Endothelial cell of umbilical vein (primary cell): Measurements from ENCODE around the gene ANKK1. TPM values are rescaled to one million over a fixed set of nuclear protein-coding genes. Genes with fewer than 3 reads are reported as not detected.

Experiments
- BruUV-seq: library from RNA; stranded (reverse); fragments of 400-500 nt; replicated peaks from 2 replicates; lab custom pipeline; 2021; lab: Mats Ljungman, UMichigan
- CTCF ChIA-PET: fragments of 300-600, 350-600 bp; sonication (Branson Sonifier 250); formaldehyde crosslinking; loops from one replicate; lab custom pipeline; 2021; ENCODE audit warnings: antibody characterized with exemption, inconsistent platforms; lab: Charles Lee
- POLR2A ChIA-PET: fragments of 300-600, 350-600 bp; sonication (Branson Sonifier 250); formaldehyde crosslinking; loops from one replicate; lab custom pipeline; 2021; ENCODE audit warnings: antibody characterized with exemption, inconsistent platforms; lab: Charles Lee
- DNase-seq: peaks from one replicate; pipeline ENCODE4 v3.0.0-alpha.2; 2011; ENCODE audit warnings: low read depth, low spot score
- FAIRE-seq: peaks from 2 replicates; lab custom pipeline; 2011; peaks lifted over from hg19 to GRCh38; lab: Jason Lieb, UNC
- H2AFZ ChIP-seq: 2 replicates; pipeline ENCODE4 v1.6.0; 2012; ENCODE audit warnings: low read depth, low read length, control low read depth, inconsistent platforms
- H3K27ac ChIP-seq: 2 replicates; pipeline ENCODE4 v1.5.1; 2011; ENCODE audit warnings: low read depth, mild to moderate bottlenecking, control low read depth, low read length, moderate library complexity; ENCODE audit not compliant: insufficient read depth
- H3K27me3 ChIP-seq, 2 experiments: 2 replicates each; pipeline versions ENCODE4 v1.6.0 to v1.6.1; 2011; ENCODE audit warnings: low read length in 2 of 2, mixed read lengths in 1 of 2; ENCODE audit not compliant: control insufficient read depth in 2 of 2, insufficient read depth in 2 of 2
- H3K36me3 ChIP-seq, 2 experiments: 2 replicates in 1 of 2; 3 replicates in 1 of 2; pipeline ENCODE4 v1.5.1; 2011; ENCODE audit warnings: low read length in 2 of 2, mild to moderate bottlenecking in 1 of 2, moderate library complexity in 1 of 2; ENCODE audit not compliant: control insufficient read depth in 2 of 2, insufficient read depth in 2 of 2; ENCODE audit errors: extremely low read depth in 1 of 2
- H3K4me1 ChIP-seq: 3 replicates; pipeline ENCODE4 v1.5.1; 2011; ENCODE audit warnings: mild to moderate bottlenecking, low read length; ENCODE audit not compliant: control insufficient read depth, insufficient read depth; ENCODE audit errors: extremely low read depth
- H3K4me2 ChIP-seq: 2 replicates; pipeline ENCODE4 v1.6.1; 2011; ENCODE audit warnings: low read length, control low read depth, mixed read lengths; ENCODE audit not compliant: insufficient read depth
- H3K4me3 ChIP-seq, 3 experiments: fragments of 200-600 bp in 1 of 3; sonication (generic), shearing (Covaris generic) in 1 of 3; replicated peaks in 1 of 3; 2 replicates each; pipeline ENCODE4 v1.5.1; 2011 to 2016; ENCODE audit warnings: control low read depth in 3 of 3, low read length in 3 of 3, mild to moderate bottlenecking in 2 of 3, inconsistent platforms in 1 of 3, low read depth in 1 of 3, moderate library complexity in 1 of 3; ENCODE audit not compliant: insufficient read depth in 1 of 3
- H3K79me2 ChIP-seq: 2 replicates; pipeline ENCODE4 v1.6.0; 2012; ENCODE audit warnings: low read length, inconsistent platforms; ENCODE audit not compliant: control insufficient read depth, insufficient read depth
- H3K9ac ChIP-seq: replicated peaks from 2 replicates; pipeline ENCODE3; 2011; ENCODE audit warnings: low read length, control low read depth; ENCODE audit not compliant: insufficient read depth; ENCODE audit errors: extremely low read depth
- H3K9me1 ChIP-seq: replicated peaks from 3 replicates; pipeline ENCODE4 v1.6.0; 2011; ENCODE audit warnings: mild to moderate bottlenecking, low read length; ENCODE audit not compliant: control insufficient read depth, insufficient read depth; ENCODE audit errors: extremely low read depth
- H3K9me3 ChIP-seq: replicated peaks from 2 replicates; pipeline ENCODE4 v1.5.1; 2012; ENCODE audit warnings: low read length, inconsistent platforms; ENCODE audit not compliant: control insufficient read depth, insufficient read depth
- H4K20me1 ChIP-seq: replicated peaks from 2 replicates; pipeline ENCODE3; 2011; ENCODE audit warnings: mild to moderate bottlenecking, low read length; ENCODE audit not compliant: control insufficient read depth, insufficient read depth; ENCODE audit errors: extremely low read depth
- EZH2 ChIP-seq: IDR thresholded peaks from 2 replicates; pipeline ENCODE4 v1.6.1; 2012; ENCODE audit warnings: borderline replicate concordance, low read depth, mild to moderate bottlenecking, moderate library complexity, low read length, inconsistent platforms; ENCODE audit not compliant: severe bottlenecking
- FOS ChIP-seq: IDR thresholded peaks from 2 replicates; pipeline ENCODE4 v1.6.1; 2011; ENCODE audit warnings: mild to moderate bottlenecking, low read length, moderate library complexity, borderline replicate concordance; ENCODE audit not compliant: insufficient read depth
- GATA2 ChIP-seq: IDR thresholded peaks from 2 replicates; pipeline ENCODE4 v1.7.0; 2011; ENCODE audit warnings: low read depth, mild to moderate bottlenecking, moderate library complexity, mixed read lengths, low read length; ENCODE audit not compliant: insufficient read length, insufficient read depth
- JUN ChIP-seq: IDR thresholded peaks from 2 replicates; pipeline ENCODE4 v1.6.1; 2011; ENCODE audit warnings: borderline replicate concordance, low read depth; ENCODE audit not compliant: insufficient read length, insufficient read depth
- MYC ChIP-seq: IDR thresholded peaks from one replicate; pipeline ENCODE4 v1.6.1; 2011; ENCODE audit warnings: mild to moderate bottlenecking, low read depth, low read length
- POLR2A ChIP-seq: IDR thresholded peaks from 2 replicates; pipeline ENCODE4 v1.6.1; 2012; ENCODE audit warnings: low read depth, mild to moderate bottlenecking, control low read depth, low read length
- POLR2AphosphoS5 ChIP-seq: IDR thresholded peaks from 2 replicates; pipeline ENCODE4 v1.6.1; 2012; ENCODE audit warnings: low read depth, mild to moderate bottlenecking, control low read depth, low read length, moderate library complexity; ENCODE audit not compliant: insufficient read depth
- dilution Hi-C: fragments of 300-500 bp; cut with MboI; formaldehyde crosslinking; loops from one replicate; pipeline ENCODE4 v1.15.0; 2019; ENCODE audit warnings: low sequenced_read_pairs; ENCODE audit not compliant: extremely low pct_ligation_motif_present
- intact Hi-C: fragments of 100-400 bp; cut with micrococcal nuclease; formaldehyde crosslinking; loops from one replicate; pipeline ENCODE4 v1.10.0; 2022
- polyA plus RNA-seq, 4 experiments: library from polyadenylated mRNA; depleted of rRNA in 3 of 4; stranded (reverse) in 3 of 4; unstranded in 1 of 4; fragments of >200 nt; gene quantifications; 2 replicates each; pipeline versions ENCODE4 v1.2.1 to v1.2.3, GENCODE V29; 2011 to 2012; ENCODE audit warnings: missing spikeins in 1 of 4
- total RNA-seq: library from RNA; stranded (reverse); gene quantifications from 2 replicates; pipeline ENCODE4 v1.2.3, GENCODE V29; 2021
- TF ChIP-seq, protein P1 (sequence below): IDR thresholded peaks from 2 replicates; pipeline ENCODE4 v1.6.1; 2011; ENCODE audit not compliant: insufficient read depth, insufficient read length
- TF ChIP-seq, protein P2 (sequence below), 2 donors: IDR thresholded peaks; 1 replicate in 1 of 2; 2 replicates in 1 of 2; pipeline ENCODE4 v1.5.1; 2011; ENCODE audit warnings: low read length in 2 of 2, mild to moderate bottlenecking in 2 of 2, moderate library complexity in 2 of 2, control low read depth in 1 of 2, inconsistent platforms in 1 of 2, low read depth in 1 of 2; ENCODE audit not compliant: insufficient read depth in 1 of 2; ENCODE audit errors: extremely low read depth in 1 of 2

ANKK1 gene
- total and polyA plus RNA-seq, 2 donors (not counting 3 experiments of a cell fraction or from before 2014, with no cell fraction given): not detected

DNA sequence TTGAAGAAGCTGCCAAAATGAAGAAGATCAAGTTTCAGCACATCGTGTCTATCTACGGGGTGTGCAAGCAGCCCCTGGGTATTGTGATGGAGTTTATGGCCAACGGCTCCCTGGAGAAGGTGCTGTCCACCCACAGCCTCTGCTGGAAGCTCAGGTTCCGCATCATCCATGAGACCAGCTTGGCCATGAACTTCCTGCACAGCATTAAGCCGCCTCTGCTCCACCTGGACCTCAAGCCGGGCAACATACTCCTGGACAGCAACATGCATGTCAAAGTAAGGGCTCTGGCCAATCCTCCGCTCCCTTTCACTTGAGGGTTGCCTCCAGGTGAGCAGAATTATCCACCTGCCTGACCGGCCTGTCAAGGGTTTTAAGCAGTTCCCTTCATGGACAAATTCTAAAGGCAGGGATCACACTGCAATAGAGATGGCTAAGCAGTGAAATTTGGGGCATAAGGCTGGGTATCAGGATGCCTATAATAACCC lies 6.0 kb downstream of the ANKK1 start:
- no peaks in the 10 kb centered on the region for H3K9me1 ChIP-seq
- no peak for DNase-seq
- ChIA-PET CTCF (no interaction called here), POLR2A (no interaction called here)
- no peaks in the 10 kb centered on the region for H4K20me1 ChIP-seq
- no peaks in the 10 kb centered on the region for H3K79me2 ChIP-seq
- no peak overlapping the region for H3K4me3 ChIP-seq
- TF ChIP-seq MYC: no peak
- TF ChIP-seq, protein P1, sequence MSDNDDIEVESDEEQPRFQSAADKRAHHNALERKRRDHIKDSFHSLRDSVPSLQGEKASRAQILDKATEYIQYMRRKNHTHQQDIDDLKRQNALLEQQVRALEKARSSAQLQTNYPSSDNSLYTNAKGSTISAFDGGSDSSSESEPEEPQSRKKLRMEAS: no peak
- no peak for TF ChIP-seq EZH2
- TF ChIP-seq GATA2: no peak
- TF ChIP-seq POLR2A: no peak
- TF ChIP-seq POLR2AphosphoS5: no peak
- no peak for TF ChIP-seq FOS
- TF ChIP-seq, protein P2, sequence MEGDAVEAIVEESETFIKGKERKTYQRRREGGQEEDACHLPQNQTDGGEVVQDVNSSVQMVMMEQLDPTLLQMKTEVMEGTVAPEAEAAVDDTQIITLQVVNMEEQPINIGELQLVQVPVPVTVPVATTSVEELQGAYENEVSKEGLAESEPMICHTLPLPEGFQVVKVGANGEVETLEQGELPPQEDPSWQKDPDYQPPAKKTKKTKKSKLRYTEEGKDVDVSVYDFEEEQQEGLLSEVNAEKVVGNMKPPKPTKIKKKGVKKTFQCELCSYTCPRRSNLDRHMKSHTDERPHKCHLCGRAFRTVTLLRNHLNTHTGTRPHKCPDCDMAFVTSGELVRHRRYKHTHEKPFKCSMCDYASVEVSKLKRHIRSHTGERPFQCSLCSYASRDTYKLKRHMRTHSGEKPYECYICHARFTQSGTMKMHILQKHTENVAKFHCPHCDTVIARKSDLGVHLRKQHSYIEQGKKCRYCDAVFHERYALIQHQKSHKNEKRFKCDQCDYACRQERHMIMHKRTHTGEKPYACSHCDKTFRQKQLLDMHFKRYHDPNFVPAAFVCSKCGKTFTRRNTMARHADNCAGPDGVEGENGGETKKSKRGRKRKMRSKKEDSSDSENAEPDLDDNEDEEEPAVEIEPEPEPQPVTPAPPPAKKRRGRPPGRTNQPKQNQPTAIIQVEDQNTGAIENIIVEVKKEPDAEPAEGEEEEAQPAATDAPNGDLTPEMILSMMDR (IDR thresholded peaks at IDR 0.05; ENCODE audit: extremely low read depth in 1 of 2, insufficient read depth in 1 of 2, low read depth in 1 of 2, low read length in 2 of 2): no peak
- TF ChIP-seq JUN: no peak
- FAIRE-seq: no peak
- dilution Hi-C loops (no loop called here), intact Hi-C loops (no loop called here)
- no TSS peak for BruUV-seq
- H3K9me3 ChIP-seq: no peaks in the 10 kb centered on the region
- H3K27me3 ChIP-seq: peaks cover 2 to 5% of the 10 kb centered on the region in 2 experiments
- H3K27ac ChIP-seq: no peak overlapping the region
- no peaks in the 10 kb centered on the region for H3K4me1 ChIP-seq
- no peak overlapping the region for H3K9ac ChIP-seq
- H2AFZ ChIP-seq: no peak overlapping the region
- H3K36me3 ChIP-seq: no peaks in the 10 kb centered on the region
- H3K4me2 ChIP-seq: no peak overlapping the region
